GM19438 (cell line): ENCODE data around the gene ESF1.
"Not testable (repeated sequence)": the region's sequence is repeated elsewhere in the genome, so short reads cannot be mapped to it uniquely, and the experiment has no call there.

Experiments used
- ATAC-seq: cut with Tn5 transposase; IDR thresholded peaks from one replicate; pipeline ENCODE4 v1.9.1; 2021; ENCODE audit warnings: low read depth; ENCODE audit not compliant: unreplicated experiment

ESF1 gene

GRCh38 chr20:13739731-13740649, 44.7 kb downstream of the ESF1 start:
- ATAC-seq, result no peak

- ATAC-seq, result not testable (repeated sequence)
Measured at GRCh38 chr20:13738187-13738586, 46.5 kb downstream of the ESF1 start.

GRCh38 chr20:13736436-13737191, 48.1 kb downstream of the ESF1 start:
- no peak for ATAC-seq

GRCh38 chr20:13735826-13736225, 48.9 kb downstream of the ESF1 start:
- ATAC-seq, result no peak

- no peak for ATAC-seq
Measured at GRCh38 chr20:13723011-13723410, 61.7 kb downstream of the ESF1 start.

GRCh38 chr20:13718171-13718570, 66.5 kb downstream of the ESF1 start:
- ATAC-seq, result peak; percentile 41

GRCh38 chr20:13717631-13718044, 67.1 kb downstream of the ESF1 start:
- peak; percentile 78 for ATAC-seq

- no peak for ATAC-seq
Measured at GRCh38 chr20:13715171-13715570, 69.5 kb downstream of the ESF1 start.

- ATAC-seq, result no peak
Measured at GRCh38 chr20:13708234-13708633, 76.5 kb downstream of the ESF1 start.

GRCh38 chr20:13703265-13703664, 81.5 kb downstream of the ESF1 start:
- ATAC-seq, result no peak

GRCh38 chr20:13701486-13701885, 83.2 kb downstream of the ESF1 start:
- ATAC-seq, result no peak

GRCh38 chr20:13700761-13701160, 84.0 kb downstream of the ESF1 start:
- no peak for ATAC-seq

- ATAC-seq, result no peak
Measured at GRCh38 chr20:13694420-13695150, 90.1 kb downstream of the ESF1 start.

- ATAC-seq, result no peak
Measured at GRCh38 chr20:13692802-13693736, 91.7 kb downstream of the ESF1 start.

GRCh38 chr20:13690943-13691342, 93.8 kb downstream of the ESF1 start:
- no peak for ATAC-seq

- ATAC-seq, result no peak
Measured at GRCh38 chr20:13687815-13688214, 96.9 kb downstream of the ESF1 start.

- ATAC-seq, result no peak
Measured at GRCh38 chr20:13685623-13686022, 99.1 kb downstream of the ESF1 start.

- peak; percentile 77 for ATAC-seq
Measured at GRCh38 chr20:13684566-13685222, 100.0 kb downstream of the ESF1 start.

- no peak for ATAC-seq
Measured at GRCh38 chr20:13683833-13684232, 100.9 kb downstream of the ESF1 start.
